ENCODE measurements around the gene XCL1. TPM values are rescaled to one million over a fixed set of nuclear protein-coding genes. Genes with fewer than 3 reads are reported as not detected.
A peak's percentile ranks its signal among the peaks of the same experiment; 100 is the strongest.
"Not testable (repeated sequence)": the region's sequence is repeated elsewhere in the genome, so short reads cannot be mapped to it uniquely, and the experiment has no call there.

The XCL1 gene
- total RNA-seq, 2 experiments from 2014 or later = 0.22 to 0.38 TPM

GRCh38 chr1:168535536-168535935, 40.9 kb upstream of the XCL1 start:
- Histone ChIP-seq H3K4me3 (ENCODE audit: low read length) (peak overlapping the region; percentile 31), H3K9me3 (ENCODE audit: control insufficient read depth in 1 of 2, insufficient read depth in 1 of 2, low read length in 2 of 2) (no peaks in the 10 kb centered on the region), H3K27me3 (ENCODE audit: control insufficient read depth in 1 of 2, insufficient read depth in 2 of 2, low read length in 2 of 2) (no peaks in the 10 kb centered on the region), H3K4me1 (ENCODE audit: insufficient read depth, low read length) (peaks cover 39% of the 10 kb centered on the region), H3K27ac (ENCODE audit: low read depth in 1 of 2, low read length in 2 of 2) (peak overlapping the region in 1 of 2 donors; percentile 80), H3K36me3 (ENCODE audit: insufficient read depth, low read length) (no peaks in the 10 kb centered on the region)
- Mint-ChIP-seq H3K9me3 (peaks cover 6% of the 10 kb centered on the region), H3K4me3 (peak overlapping the region; percentile 45), H3K27ac (peak overlapping the region; percentile 85), H3K36me3 (ENCODE audit: low read depth) (peaks cover 8% of the 10 kb centered on the region), H3K27me3 (no peaks in the 10 kb centered on the region), H3K4me1 (ENCODE audit: low read depth) (peaks cover 82% of the 10 kb centered on the region)
- TF ChIP-seq CTCF (IDR thresholded peaks at IDR 0.05) = no peak
- DNase-seq (peak in 4 of 14 experiments; percentile 50 to 86 (median 64)), ATAC-seq (ENCODE audit: poor library complexity) (peak; percentile 76)
- CTCF ChIA-PET = interaction anchor here (1.3 kb wide), 1 partner anchor 193 kb away, joined by 3 read pairs; no protein-coding TSS in a partner anchor
- intact Hi-C loops (cut with DNase I, micrococcal nuclease) = no loop called here
- POLR2A ChIA-PET = interaction anchor here (0.6 to 2.1 kb wide), 15 partner anchors 14 to 1228 kb away, joined by 3 to 18 read pairs (median 4); partner anchors contain the start of gene MPC2

GRCh38 chr1:168540798-168541197, 35.6 kb upstream of the XCL1 start:
- H3K4me1 ChIP-seq (ENCODE audit: insufficient read depth, low read length); H3K4me3 Mint-ChIP-seq; ATAC-seq (ENCODE audit: poor library complexity); H3K9me3 ChIP-seq (ENCODE audit: control insufficient read depth in 1 of 2, insufficient read depth in 1 of 2, low read length in 2 of 2); CTCF ChIA-PET; H3K36me3 Mint-ChIP-seq (ENCODE audit: low read depth); H3K27me3 Mint-ChIP-seq; H3K36me3 ChIP-seq (ENCODE audit: insufficient read depth, low read length); POLR2A ChIA-PET; H3K27me3 ChIP-seq (ENCODE audit: control insufficient read depth in 1 of 2, insufficient read depth in 2 of 2, low read length in 2 of 2); DNase-seq; H3K4me3 ChIP-seq (ENCODE audit: low read length); H3K9me3 Mint-ChIP-seq; H3K27ac ChIP-seq (ENCODE audit: low read depth in 1 of 2, low read length in 2 of 2); intact Hi-C loops (cut with DNase I, micrococcal nuclease); H3K27ac Mint-ChIP-seq: not testable (repeated sequence)
- peaks cover 34% of the 10 kb centered on the region for H3K4me1 Mint-ChIP-seq (ENCODE audit: low read depth)

- H3K4me1 ChIP-seq (ENCODE audit: insufficient read depth, low read length); H3K27ac ChIP-seq (ENCODE audit: low read depth in 1 of 2, low read length in 2 of 2); H3K4me3 ChIP-seq (ENCODE audit: low read length); POLR2A ChIA-PET; H3K27ac Mint-ChIP-seq; DNase-seq; H3K27me3 ChIP-seq (ENCODE audit: control insufficient read depth in 1 of 2, insufficient read depth in 2 of 2, low read length in 2 of 2); H3K27me3 Mint-ChIP-seq; H3K36me3 Mint-ChIP-seq (ENCODE audit: low read depth); H3K4me3 Mint-ChIP-seq; H3K9me3 Mint-ChIP-seq; intact Hi-C loops (cut with DNase I, micrococcal nuclease); CTCF ChIA-PET; H3K9me3 ChIP-seq (ENCODE audit: control insufficient read depth in 1 of 2, insufficient read depth in 1 of 2, low read length in 2 of 2); H3K36me3 ChIP-seq (ENCODE audit: insufficient read depth, low read length); ATAC-seq (ENCODE audit: poor library complexity): not testable (repeated sequence)
- peaks cover 16% of the 10 kb centered on the region for H3K4me1 Mint-ChIP-seq (ENCODE audit: low read depth)
Observed at GRCh38 chr1:168542978-168543377, 33.4 kb upstream of the XCL1 start.

GRCh38 chr1:168543840-168544498, 32.4 kb upstream of the XCL1 start, which contains the start of gene XCL2:
Gene XCL2, minus strand, starts transcription at chr1:168543997. Its CDS starts 33 bp downstream, at chr1:168543964.
- peaks cover 13% of the 10 kb centered on the region for H3K4me1 Mint-ChIP-seq (ENCODE audit: low read depth)
- CTCF ChIA-PET; H3K36me3 ChIP-seq (ENCODE audit: insufficient read depth, low read length); H3K9me3 Mint-ChIP-seq; H3K27ac ChIP-seq (ENCODE audit: low read depth in 1 of 2, low read length in 2 of 2); H3K27me3 Mint-ChIP-seq; POLR2A ChIA-PET; H3K4me1 ChIP-seq (ENCODE audit: insufficient read depth, low read length); H3K4me3 ChIP-seq (ENCODE audit: low read length); H3K9me3 ChIP-seq (ENCODE audit: control insufficient read depth in 1 of 2, insufficient read depth in 1 of 2, low read length in 2 of 2); ATAC-seq (ENCODE audit: poor library complexity); H3K27ac Mint-ChIP-seq; H3K4me3 Mint-ChIP-seq; intact Hi-C loops (cut with DNase I, micrococcal nuclease); H3K27me3 ChIP-seq (ENCODE audit: control insufficient read depth in 1 of 2, insufficient read depth in 2 of 2, low read length in 2 of 2); H3K36me3 Mint-ChIP-seq (ENCODE audit: low read depth): not testable (repeated sequence)
- peak in 1 of 14 experiments; percentile 42 for DNase-seq

Measured in CD4-positive, alpha-beta T cell (primary cell).